H9 (cell line): ENCODE data around the gene FADS2. TPM values are rescaled to one million over a fixed set of nuclear protein-coding genes. Genes with fewer than 3 reads are reported as not detected.

Experiments
- DNase-seq: peaks from one replicate; pipeline ENCODE4 v3.0.0-alpha.2; 2017
- H2AFZ ChIP-seq: one replicate; pipeline ENCODE4 v1.6.1; 2013; ENCODE audit warnings: mild to moderate bottlenecking, low read length, control low read depth, moderate library complexity
- H2AK5ac ChIP-seq: 2 replicates; pipeline ENCODE4 v1.6.1; 2013; ENCODE audit warnings: low read length, control low read depth, mixed read lengths; ENCODE audit not compliant: insufficient read length
- H2BK120ac ChIP-seq: one replicate; pipeline ENCODE4 v1.6.1; 2013; ENCODE audit warnings: low read depth, mild to moderate bottlenecking, low read length, control low read depth, inconsistent platforms; ENCODE audit not compliant: poor library complexity, severe bottlenecking
- H2BK12ac ChIP-seq: 2 replicates; pipeline ENCODE4 v1.6.1; 2013; ENCODE audit warnings: low read length, control low read depth, mixed read lengths, low read depth; ENCODE audit not compliant: insufficient read length
- H2BK15ac ChIP-seq: 2 replicates; pipeline ENCODE4 v1.6.1; 2013; ENCODE audit warnings: low read depth, low read length, control low read depth
- H2BK20ac ChIP-seq: one replicate; pipeline ENCODE4 v1.6.1; 2013; ENCODE audit warnings: low read depth, mild to moderate bottlenecking, low read length, control low read depth, inconsistent platforms; ENCODE audit not compliant: poor library complexity, severe bottlenecking
- H2BK5ac ChIP-seq: 2 replicates; pipeline ENCODE4 v1.6.1; 2013; ENCODE audit warnings: low read length, control low read depth, mixed read lengths; ENCODE audit not compliant: insufficient read length
- H3K14ac ChIP-seq: 2 replicates; pipeline ENCODE4 v1.6.1; 2013; ENCODE audit warnings: low read length, control low read depth; ENCODE audit not compliant: insufficient read depth
- H3K18ac ChIP-seq: 2 replicates; pipeline ENCODE4 v1.6.1; 2013; ENCODE audit warnings: low read depth, mild to moderate bottlenecking, mixed read lengths, low read length, control low read depth; ENCODE audit not compliant: insufficient read length
- H3K23ac ChIP-seq: 2 replicates; pipeline ENCODE4 v1.6.1; 2013; ENCODE audit warnings: low read length, control low read depth, mixed read lengths, low read depth; ENCODE audit not compliant: insufficient read length
- H3K23me2 ChIP-seq: 2 replicates; pipeline ENCODE4 v1.6.1; 2013; ENCODE audit warnings: low read depth, mild to moderate bottlenecking, mixed read lengths, low read length, control low read depth; ENCODE audit not compliant: insufficient read length, poor library complexity, severe bottlenecking
- H3K27ac ChIP-seq: 2 replicates; pipeline ENCODE4 v1.5.1; 2013; ENCODE audit warnings: low read length, control low read depth, mixed read lengths, low read depth; ENCODE audit not compliant: insufficient read length
- H3K27me3 ChIP-seq: 2 replicates; pipeline ENCODE4 v1.6.1; 2013; ENCODE audit warnings: low read length, control low read depth, inconsistent platforms; ENCODE audit not compliant: insufficient read depth
- H3K4ac ChIP-seq: 2 replicates; pipeline ENCODE4 v1.6.1; 2013; ENCODE audit warnings: low read depth, mild to moderate bottlenecking, control low read depth, inconsistent platforms, low read length, moderate library complexity
- H3K4me1 ChIP-seq: 2 replicates; pipeline ENCODE4 v1.6.1; 2013; ENCODE audit warnings: low read length, control low read depth, inconsistent platforms; ENCODE audit not compliant: insufficient read depth
- H3K4me2 ChIP-seq: 2 replicates; pipeline ENCODE4 v1.6.1; 2013; ENCODE audit warnings: low read length, control low read depth, mixed read lengths; ENCODE audit not compliant: insufficient read length, insufficient read depth
- H3K56ac ChIP-seq: 2 replicates; pipeline ENCODE4 v1.6.1; 2013; ENCODE audit warnings: low read depth, mild to moderate bottlenecking, mixed read lengths, low read length, control low read depth; ENCODE audit not compliant: insufficient read length
- H3K79me1 ChIP-seq: 2 replicates; pipeline ENCODE4 v1.6.1; 2013; ENCODE audit warnings: low read depth, mild to moderate bottlenecking, moderate library complexity, low read length, control low read depth, inconsistent platforms; ENCODE audit not compliant: insufficient read depth, poor library complexity, severe bottlenecking
- H3K79me2 ChIP-seq: 2 replicates; pipeline ENCODE4 v1.6.1; 2013; ENCODE audit warnings: low read length, control low read depth, inconsistent platforms; ENCODE audit not compliant: insufficient read depth
- H3K9ac ChIP-seq: 2 replicates; pipeline ENCODE4 v1.6.1; 2013; ENCODE audit warnings: low read length, control low read depth, mixed read lengths; ENCODE audit not compliant: insufficient read length; ENCODE audit errors: extremely low read depth
- H3K9me3 ChIP-seq: one replicate; pipeline ENCODE4 v1.6.1; 2013; ENCODE audit warnings: low read depth, low read length, inconsistent platforms; ENCODE audit not compliant: control insufficient read depth
- H3T11ph ChIP-seq: one replicate; pipeline ENCODE4 v1.6.1; 2013; ENCODE audit warnings: mild to moderate bottlenecking, low read length, control low read depth, inconsistent platforms
- H4K20me1 ChIP-seq: one replicate; pipeline ENCODE4 v1.6.1; 2013; ENCODE audit not compliant: control insufficient read depth, insufficient read length, insufficient read depth
- H4K5ac ChIP-seq: 2 replicates; pipeline ENCODE4 v1.6.1; 2013; ENCODE audit warnings: low read depth, mild to moderate bottlenecking, mixed read lengths, low read length, control low read depth; ENCODE audit not compliant: insufficient read length
- H4K8ac ChIP-seq: replicated peaks from 2 replicates; pipeline ENCODE4 v1.6.1; 2013; ENCODE audit warnings: low read length, control low read depth, mixed read lengths, low read depth; ENCODE audit not compliant: insufficient read length
- H4K91ac ChIP-seq: 2 replicates; pipeline ENCODE4 v1.6.1; 2013; ENCODE audit warnings: low read depth, mild to moderate bottlenecking, moderate library complexity, mixed read lengths, low read length, control low read depth; ENCODE audit not compliant: insufficient read length
- H3K27ac Mint-ChIP-seq, 3 experiments: 2 replicates in 2 of 3; 3 replicates in 1 of 3; pipeline ENCODE4 v1.8.0; 2020 to 2021; ENCODE audit warnings: mixed read lengths in 3 of 3, mild to moderate bottlenecking in 1 of 3, moderate library complexity in 1 of 3
- H3K27me3 Mint-ChIP-seq: 2 replicates; pipeline ENCODE4 v1.8.0; 2021; ENCODE audit warnings: low read depth, mild to moderate bottlenecking, moderate library complexity, mixed read lengths
- H3K36me3 Mint-ChIP-seq, 3 experiments: 2 replicates in 2 of 3; 3 replicates in 1 of 3; pipeline ENCODE4 v1.8.0; 2020 to 2021; ENCODE audit warnings: low read depth in 3 of 3, mixed read lengths in 3 of 3; ENCODE audit not compliant: insufficient read depth in 1 of 3
- H3K4me1 Mint-ChIP-seq, 2 experiments: 2 replicates each; pipeline ENCODE4 v1.8.0; 2020; ENCODE audit warnings: mixed read lengths in 2 of 2
- H3K4me3 Mint-ChIP-seq, 2 experiments: 2 replicates in 1 of 2; 3 replicates in 1 of 2; pipeline ENCODE4 v1.8.0; 2020 to 2021; ENCODE audit warnings: mild to moderate bottlenecking in 2 of 2, mixed read lengths in 2 of 2, moderate library complexity in 1 of 2
- H3K9me3 Mint-ChIP-seq, 2 experiments: 2 replicates in 1 of 2; 3 replicates in 1 of 2; pipeline ENCODE4 v1.8.0; 2020; ENCODE audit warnings: mild to moderate bottlenecking in 2 of 2, mixed read lengths in 2 of 2, moderate library complexity in 1 of 2
- WGBS: extraction: QIAGEN DNeasy Blood & Tissue Kit; methylation state at CpG from one replicate; pipeline ENCODE4 v1.1.7; 2013; ENCODE audit warnings: missing lambda C conversion rate, low lambda C conversion rate, mixed read lengths; ENCODE audit not compliant: insufficient read length; ENCODE audit errors: extremely low coverage; 5-methylcytosine and 5-hydroxymethylcytosine counted together
- total RNA-seq: library from RNA; stranded (reverse); gene quantifications from 2 replicates; pipeline ENCODE4 v1.2.1, GENCODE V29; 2021
- TF ChIP-seq, protein P1 (sequence below): fragments of 200-600 bp; sonication (generic); conservative IDR thresholded peaks from 3 replicates; pipeline ENCODE4 v1.8.0; 2021; ENCODE audit warnings: antibody characterized with exemption, mild to moderate bottlenecking

The FADS2 gene
- total RNA-seq, 1 experiment from 2014 or later: 322 TPM

DNA sequence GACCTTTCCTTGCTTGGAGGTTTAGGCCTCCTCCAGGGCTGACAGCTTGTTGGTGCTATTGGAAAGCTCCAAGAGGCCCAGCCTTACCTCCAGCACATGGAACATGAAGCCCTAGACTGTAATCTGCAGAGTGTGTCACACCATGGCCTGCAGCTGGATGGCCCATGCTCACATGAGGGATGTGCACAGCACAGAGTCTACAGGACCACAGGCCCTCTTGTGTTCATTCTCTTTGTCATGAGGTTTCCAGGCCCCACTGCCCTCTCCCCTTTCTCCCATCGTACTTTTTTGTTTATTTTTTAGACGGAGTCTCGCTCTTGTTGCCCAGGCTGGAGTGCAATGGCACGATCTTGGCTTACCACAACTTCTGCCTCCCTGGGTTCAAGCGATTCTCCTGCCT lies 21.3 kb upstream of the FADS2 start:
- no peak overlapping the region for H3K23ac ChIP-seq
- Mint-ChIP-seq H3K27ac (no peak overlapping the region; a peak in 1 of 7 replicates), H3K4me3 (no peak overlapping the region), H3K27me3 (no peaks in the 10 kb centered on the region), H3K36me3 (peaks cover 62 to 95% (median 93%) of the 10 kb centered on the region in 3 experiments), H3K9me3 (no peaks in the 10 kb centered on the region; a peak in 1 of 5 replicates), H3K4me1 (no peaks in the 10 kb centered on the region)
- no peak overlapping the region for H3K14ac ChIP-seq
- no peaks in the 10 kb centered on the region for H3K23me2 ChIP-seq
- H2BK12ac ChIP-seq: no peak overlapping the region
- no peaks in the 10 kb centered on the region for H3K27me3 ChIP-seq
- H2BK120ac ChIP-seq: no peak overlapping the region
- no peak overlapping the region for H4K8ac ChIP-seq
- no peak overlapping the region for H2BK5ac ChIP-seq
- H2AK5ac ChIP-seq: no peak overlapping the region
- H4K5ac ChIP-seq: no peak overlapping the region
- H2BK15ac ChIP-seq: no peak overlapping the region
- no peak for DNase-seq
- no peaks in the 10 kb centered on the region for H3K79me2 ChIP-seq
- TF ChIP-seq, protein P1, sequence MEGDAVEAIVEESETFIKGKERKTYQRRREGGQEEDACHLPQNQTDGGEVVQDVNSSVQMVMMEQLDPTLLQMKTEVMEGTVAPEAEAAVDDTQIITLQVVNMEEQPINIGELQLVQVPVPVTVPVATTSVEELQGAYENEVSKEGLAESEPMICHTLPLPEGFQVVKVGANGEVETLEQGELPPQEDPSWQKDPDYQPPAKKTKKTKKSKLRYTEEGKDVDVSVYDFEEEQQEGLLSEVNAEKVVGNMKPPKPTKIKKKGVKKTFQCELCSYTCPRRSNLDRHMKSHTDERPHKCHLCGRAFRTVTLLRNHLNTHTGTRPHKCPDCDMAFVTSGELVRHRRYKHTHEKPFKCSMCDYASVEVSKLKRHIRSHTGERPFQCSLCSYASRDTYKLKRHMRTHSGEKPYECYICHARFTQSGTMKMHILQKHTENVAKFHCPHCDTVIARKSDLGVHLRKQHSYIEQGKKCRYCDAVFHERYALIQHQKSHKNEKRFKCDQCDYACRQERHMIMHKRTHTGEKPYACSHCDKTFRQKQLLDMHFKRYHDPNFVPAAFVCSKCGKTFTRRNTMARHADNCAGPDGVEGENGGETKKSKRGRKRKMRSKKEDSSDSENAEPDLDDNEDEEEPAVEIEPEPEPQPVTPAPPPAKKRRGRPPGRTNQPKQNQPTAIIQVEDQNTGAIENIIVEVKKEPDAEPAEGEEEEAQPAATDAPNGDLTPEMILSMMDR: no peak
- no peak overlapping the region for H3K4me2 ChIP-seq
- H2BK20ac ChIP-seq: no peak overlapping the region
- H3K79me1 ChIP-seq: no peaks in the 10 kb centered on the region
- H3K9me3 ChIP-seq: no peaks in the 10 kb centered on the region
- WGBS: no CpG with 5 or more reads among the region's 5 CpGs
- no peak overlapping the region for H3K9ac ChIP-seq
- H3K56ac ChIP-seq: no peak overlapping the region
- no peak overlapping the region for H3K4ac ChIP-seq
- H3K27ac ChIP-seq: no peak overlapping the region
- no peak overlapping the region for H2AFZ ChIP-seq
- H4K20me1 ChIP-seq: no peaks in the 10 kb centered on the region
- H3T11ph ChIP-seq: no peak overlapping the region
- H3K18ac ChIP-seq: no peak overlapping the region
- H4K91ac ChIP-seq: no peak overlapping the region
- H3K4me1 ChIP-seq: no peaks in the 10 kb centered on the region
